ENCODE measurements around the gene USP34. TPM values are rescaled to one million over a fixed set of nuclear protein-coding genes. Genes with fewer than 3 reads are reported as not detected.

Gene USP34
- total and polyA plus RNA-seq, 4 donors: 25.2 to 146 (median 91.3) TPM

DNA sequence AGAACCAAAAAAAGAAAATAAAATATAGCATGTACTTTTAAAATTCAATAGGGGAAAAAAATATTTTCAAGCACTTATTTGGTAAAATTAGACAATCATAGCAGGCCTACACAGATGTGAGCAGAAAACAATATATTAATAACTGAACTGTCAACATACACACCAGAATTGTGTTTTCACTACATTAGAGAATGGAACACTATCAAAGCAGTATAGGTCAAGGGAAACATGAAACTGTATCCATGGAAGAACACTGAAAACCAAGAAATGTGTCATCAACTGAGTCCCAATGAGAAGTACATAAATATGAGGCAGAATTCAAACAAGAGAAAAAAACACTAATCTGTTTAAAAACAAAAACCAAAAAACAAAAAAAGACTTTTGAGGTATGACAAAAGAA lies 132.4 kb downstream of the USP34 start:
- no peaks in the 10 kb centered on the region for H3K36me3 ChIP-seq (ENCODE audit: control insufficient read depth in 1 of 2, insufficient read depth in 2 of 2, low read length in 1 of 2)
- no peak overlapping the region for H3K4me3 ChIP-seq (ENCODE audit: low read length in 2 of 2)
- no peak for ATAC-seq (ENCODE audit: low FRiP score)
- no peak overlapping the region for H3K27ac ChIP-seq (ENCODE audit: low read depth in 1 of 2, low read length in 2 of 2)
- intact Hi-C loops (cut with DNase I): no loop called here
- no peaks in the 10 kb centered on the region for H3K4me1 ChIP-seq (ENCODE audit: control insufficient read depth in 1 of 2, insufficient read depth in 2 of 2, low read length in 2 of 2)
- no peak for DNase-seq
- H3K27me3 ChIP-seq (ENCODE audit: control insufficient read depth in 1 of 2, insufficient read depth in 2 of 2, low read length in 1 of 2): no peaks in the 10 kb centered on the region
- H3K9me3 ChIP-seq (ENCODE audit: control insufficient read depth, low read length): no peaks in the 10 kb centered on the region

DNA sequence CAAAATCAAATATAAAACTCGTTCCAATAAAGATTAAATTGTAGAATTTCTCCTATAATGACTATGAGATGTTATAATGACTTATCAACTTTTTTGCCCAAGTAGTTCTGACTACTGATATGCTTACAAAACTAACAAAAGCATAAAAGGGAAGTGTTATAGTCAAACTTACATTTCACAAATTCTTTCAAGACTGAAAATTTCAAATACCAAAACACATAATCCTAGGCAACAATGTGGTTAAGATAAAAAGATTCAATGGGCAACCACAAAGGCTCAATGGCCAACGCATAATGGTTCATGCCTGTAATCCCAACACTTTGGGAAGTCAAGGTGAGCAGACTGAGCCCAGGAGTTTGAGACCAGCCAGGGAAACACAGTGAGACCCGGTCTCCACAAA lies 135.7 kb downstream of the USP34 start:
- no peak for ATAC-seq (ENCODE audit: low FRiP score)
- 92 to 95% methylated on average over 3 of the region's 3 CpGs for WGBS, 2 donors

DNA sequence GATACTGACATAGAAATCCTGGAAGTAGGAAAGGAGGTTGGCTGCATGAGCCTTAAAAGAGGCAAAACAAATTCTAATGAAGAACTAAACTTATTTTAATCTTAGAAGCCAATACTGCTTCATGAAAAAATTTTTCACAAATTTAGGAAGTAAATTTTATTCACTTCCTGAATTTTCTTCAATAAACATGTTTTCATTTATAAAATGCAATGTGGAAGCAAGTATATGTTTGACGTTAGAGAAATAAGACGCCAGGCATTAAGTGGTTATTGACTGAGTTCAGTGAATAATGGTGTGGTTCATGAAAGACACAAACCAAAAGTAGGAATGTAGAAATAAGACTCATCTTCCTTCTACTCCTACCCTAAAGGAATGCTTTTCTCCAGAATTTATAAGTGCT lies 136.4 kb downstream of the USP34 start:
- H3K4me3 ChIP-seq (ENCODE audit: low read length in 2 of 2): no peak overlapping the region
- H3K9me3 ChIP-seq (ENCODE audit: control insufficient read depth, low read length): no peaks in the 10 kb centered on the region
- H3K27me3 ChIP-seq (ENCODE audit: control insufficient read depth in 1 of 2, insufficient read depth in 2 of 2, low read length in 1 of 2): no peaks in the 10 kb centered on the region
- no peak for ATAC-seq (ENCODE audit: low FRiP score)
- intact Hi-C loops (cut with DNase I): no loop called here
- H3K4me1 ChIP-seq (ENCODE audit: control insufficient read depth in 1 of 2, insufficient read depth in 2 of 2, low read length in 2 of 2): no peaks in the 10 kb centered on the region
- WGBS, 2 donors: 88 to 89% methylated on average over 2 of the region's 2 CpGs
- no peak overlapping the region for H3K27ac ChIP-seq (ENCODE audit: low read depth in 1 of 2, low read length in 2 of 2)
- no peak for DNase-seq
- H3K36me3 ChIP-seq (ENCODE audit: control insufficient read depth in 1 of 2, insufficient read depth in 2 of 2, low read length in 1 of 2): no peaks in the 10 kb centered on the region

More for the DNA sequence above, 135.7 kb downstream of the USP34 start:
- Histone ChIP-seq H3K27me3 (ENCODE audit: control insufficient read depth in 1 of 2, insufficient read depth in 2 of 2, low read length in 1 of 2) (no peaks in the 10 kb centered on the region), H3K36me3 (ENCODE audit: control insufficient read depth in 1 of 2, insufficient read depth in 2 of 2, low read length in 1 of 2) (no peaks in the 10 kb centered on the region), H3K4me3 (ENCODE audit: low read length in 2 of 2) (no peak overlapping the region), H3K27ac (ENCODE audit: low read depth in 1 of 2, low read length in 2 of 2) (no peak overlapping the region), H3K9me3 (ENCODE audit: control insufficient read depth, low read length) (no peaks in the 10 kb centered on the region), H3K4me1 (ENCODE audit: control insufficient read depth in 1 of 2, insufficient read depth in 2 of 2, low read length in 2 of 2) (no peaks in the 10 kb centered on the region)
- intact Hi-C loops (cut with DNase I): no loop called here
- DNase-seq: no peak

DNA sequence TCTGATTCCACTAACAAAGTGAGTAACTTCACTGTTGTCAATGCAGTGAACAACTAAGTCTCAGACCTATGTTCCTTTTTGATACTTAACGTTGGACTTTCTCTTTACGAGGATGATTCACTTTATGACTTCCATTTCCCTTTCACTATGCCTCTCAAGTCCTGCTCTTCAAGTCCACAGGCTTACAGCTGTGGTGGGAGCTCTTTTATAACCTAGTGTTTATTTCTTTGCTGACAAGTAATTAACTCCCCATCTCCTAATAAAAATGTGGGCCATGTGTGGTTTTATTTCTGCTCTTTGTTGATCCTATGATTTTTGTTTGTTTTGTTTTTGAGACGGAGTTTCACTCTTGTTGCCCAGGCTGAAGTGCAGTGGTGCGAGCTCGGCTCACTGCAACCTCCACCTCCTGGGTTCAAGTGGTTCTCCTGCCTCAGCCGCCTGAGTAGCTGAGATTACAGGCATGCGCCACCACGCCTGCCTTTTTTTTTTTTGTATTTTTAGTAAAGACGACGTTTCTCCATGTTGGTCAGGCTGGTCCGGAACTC lies 142.1 kb downstream of the USP34 start:
- H3K27ac ChIP-seq (ENCODE audit: low read depth in 1 of 2, low read length in 2 of 2): no peak overlapping the region
- H3K27me3 ChIP-seq (ENCODE audit: control insufficient read depth in 1 of 2, insufficient read depth in 2 of 2, low read length in 1 of 2): no peaks in the 10 kb centered on the region
- ATAC-seq (ENCODE audit: low FRiP score) (no peak), DNase-seq (no peak)
- H3K9me3 ChIP-seq (ENCODE audit: control insufficient read depth, low read length): no peaks in the 10 kb centered on the region
- H3K4me3 ChIP-seq (ENCODE audit: low read length in 2 of 2): no peak overlapping the region
- WGBS, 2 donors: 85 to 90% methylated on average over 11 of the region's 11 CpGs
- H3K4me1 ChIP-seq (ENCODE audit: control insufficient read depth in 1 of 2, insufficient read depth in 2 of 2, low read length in 2 of 2): no peaks in the 10 kb centered on the region
- intact Hi-C loops (cut with DNase I): no loop called here
- no peaks in the 10 kb centered on the region for H3K36me3 ChIP-seq (ENCODE audit: control insufficient read depth in 1 of 2, insufficient read depth in 2 of 2, low read length in 1 of 2)

- H3K9me3 ChIP-seq (ENCODE audit: control insufficient read depth, low read length): no peaks in the 10 kb centered on the region
- intact Hi-C loops (cut with DNase I): no loop called here
- H3K4me1 ChIP-seq (ENCODE audit: control insufficient read depth in 1 of 2, insufficient read depth in 2 of 2, low read length in 2 of 2): no peaks in the 10 kb centered on the region
- no peaks in the 10 kb centered on the region for H3K27me3 ChIP-seq (ENCODE audit: control insufficient read depth in 1 of 2, insufficient read depth in 2 of 2, low read length in 1 of 2)
- no peak for ATAC-seq (ENCODE audit: low FRiP score)
- no peak for DNase-seq
- no peaks in the 10 kb centered on the region for H3K36me3 ChIP-seq (ENCODE audit: control insufficient read depth in 1 of 2, insufficient read depth in 2 of 2, low read length in 1 of 2)
- whole genome bisulfite sequencing, 2 donors: 93 to 96% methylated on average over 3 of the region's 3 CpGs
- no peak overlapping the region for H3K4me3 ChIP-seq (ENCODE audit: low read length in 2 of 2)
- no peak overlapping the region for H3K27ac ChIP-seq (ENCODE audit: low read depth in 1 of 2, low read length in 2 of 2)
Measured at GRCh38 chr2:61327173-61327572, 143.7 kb downstream of the USP34 start.

DNA sequence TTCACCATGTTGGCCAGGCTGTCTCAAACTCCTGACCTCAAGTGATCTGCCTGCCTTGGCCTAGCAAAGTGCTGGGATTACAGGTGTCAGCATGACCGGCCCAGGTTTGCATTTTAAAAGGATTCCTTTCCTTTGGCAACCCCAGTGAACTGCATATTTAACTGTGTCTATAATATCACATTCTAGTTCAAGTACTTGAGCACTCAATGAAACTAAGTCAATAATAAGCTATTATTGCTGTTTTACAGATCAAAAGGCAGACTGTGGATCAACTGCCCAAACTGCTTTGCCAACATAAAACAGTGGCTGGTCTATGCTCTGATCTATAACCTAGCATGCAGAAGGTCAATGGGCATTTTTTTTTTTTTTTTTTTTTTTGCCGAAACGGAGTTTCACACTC lies 144.5 kb downstream of the USP34 start:
- Histone ChIP-seq H3K36me3 (ENCODE audit: control insufficient read depth in 1 of 2, insufficient read depth in 2 of 2, low read length in 1 of 2) (no peaks in the 10 kb centered on the region), H3K4me3 (ENCODE audit: low read length in 2 of 2) (no peak overlapping the region), H3K27me3 (ENCODE audit: control insufficient read depth in 1 of 2, insufficient read depth in 2 of 2, low read length in 1 of 2) (no peaks in the 10 kb centered on the region), H3K9me3 (ENCODE audit: control insufficient read depth, low read length) (no peaks in the 10 kb centered on the region), H3K4me1 (ENCODE audit: control insufficient read depth in 1 of 2, insufficient read depth in 2 of 2, low read length in 2 of 2) (no peaks in the 10 kb centered on the region), H3K27ac (ENCODE audit: low read depth in 1 of 2, low read length in 2 of 2) (no peak overlapping the region)
- 89 to 98% methylated on average over 3 of the region's 3 CpGs for WGBS, 2 donors
- no peak for DNase-seq
- intact Hi-C loops (cut with DNase I): no loop called here
- ATAC-seq (ENCODE audit: low FRiP score): no peak

- H3K36me3 ChIP-seq (ENCODE audit: control insufficient read depth in 1 of 2, insufficient read depth in 2 of 2, low read length in 1 of 2): peaks cover 0 to 2% of the 10 kb centered on the region in 2 donors
- DNase-seq (no peak), ATAC-seq (ENCODE audit: low FRiP score) (no peak)
- H3K4me1 ChIP-seq (ENCODE audit: control insufficient read depth in 1 of 2, insufficient read depth in 2 of 2, low read length in 2 of 2): no peaks in the 10 kb centered on the region
- no peaks in the 10 kb centered on the region for H3K9me3 ChIP-seq (ENCODE audit: control insufficient read depth, low read length)
- no peak overlapping the region for H3K27ac ChIP-seq (ENCODE audit: low read depth in 1 of 2, low read length in 2 of 2)
- intact Hi-C loops (cut with DNase I): no loop called here
- 96 to 97% methylated on average over 3 of the region's 3 CpGs for WGBS, 2 donors
- H3K27me3 ChIP-seq (ENCODE audit: control insufficient read depth in 1 of 2, insufficient read depth in 2 of 2, low read length in 1 of 2): no peaks in the 10 kb centered on the region
- H3K4me3 ChIP-seq (ENCODE audit: low read length in 2 of 2): no peak overlapping the region
Measured at GRCh38 chr2:61320181-61320580, 150.7 kb downstream of the USP34 start.

- H3K27me3 ChIP-seq (ENCODE audit: control insufficient read depth in 1 of 2, insufficient read depth in 2 of 2, low read length in 1 of 2): no peaks in the 10 kb centered on the region
- whole genome bisulfite sequencing, 2 donors: 97 to 100% methylated on average over 1 of the region's 1 CpG
- no peak for DNase-seq
- no peak overlapping the region for H3K4me3 ChIP-seq (ENCODE audit: low read length in 2 of 2)
- H3K27ac ChIP-seq (ENCODE audit: low read depth in 1 of 2, low read length in 2 of 2): no peak overlapping the region
- H3K9me3 ChIP-seq (ENCODE audit: control insufficient read depth, low read length): no peaks in the 10 kb centered on the region
- no peak for ATAC-seq (ENCODE audit: low FRiP score)
- H3K36me3 ChIP-seq (ENCODE audit: control insufficient read depth in 1 of 2, insufficient read depth in 2 of 2, low read length in 1 of 2): peaks cover 0 to 2% of the 10 kb centered on the region in 2 donors
- intact Hi-C loops (cut with DNase I): no loop called here
- no peaks in the 10 kb centered on the region for H3K4me1 ChIP-seq (ENCODE audit: control insufficient read depth in 1 of 2, insufficient read depth in 2 of 2, low read length in 2 of 2)
Measured at GRCh38 chr2:61318553-61318952, 152.3 kb downstream of the USP34 start.

DNA sequence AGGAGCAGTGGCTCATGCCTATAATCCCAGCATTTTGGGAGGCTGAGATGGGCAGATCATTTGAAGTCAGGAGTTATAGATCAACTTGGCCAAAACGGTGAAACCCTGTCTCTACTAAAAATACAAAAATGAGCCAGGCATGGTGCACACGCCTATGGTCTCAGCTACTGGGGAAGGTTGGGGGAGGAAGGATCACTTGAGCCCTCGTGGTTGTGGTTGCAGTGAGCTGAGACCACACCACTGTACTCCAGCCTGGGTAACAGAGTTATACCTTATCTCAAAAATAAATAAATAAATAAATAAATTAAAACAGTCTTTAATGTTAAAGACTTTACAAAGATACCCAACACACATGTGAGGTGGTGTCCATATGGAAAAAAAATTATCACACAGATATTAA lies 174.9 kb downstream of the USP34 start:
- no peak for ATAC-seq (ENCODE audit: low FRiP score)
- H3K4me1 ChIP-seq (ENCODE audit: control insufficient read depth in 1 of 2, insufficient read depth in 2 of 2, low read length in 2 of 2): no peaks in the 10 kb centered on the region
- no peak overlapping the region for H3K4me3 ChIP-seq (ENCODE audit: low read length in 2 of 2)
- H3K9me3 ChIP-seq (ENCODE audit: control insufficient read depth, low read length): no peaks in the 10 kb centered on the region
- H3K36me3 ChIP-seq (ENCODE audit: control insufficient read depth in 1 of 2, insufficient read depth in 2 of 2, low read length in 1 of 2): no peaks in the 10 kb centered on the region
- 83 to 86% methylated on average over 3 of the region's 3 CpGs for WGBS, 2 donors
- DNase-seq: no peak
- H3K27me3 ChIP-seq (ENCODE audit: control insufficient read depth in 1 of 2, insufficient read depth in 2 of 2, low read length in 1 of 2): no peaks in the 10 kb centered on the region
- intact Hi-C loops (cut with DNase I): no loop called here
- no peak overlapping the region for H3K27ac ChIP-seq (ENCODE audit: low read depth in 1 of 2, low read length in 2 of 2)
